ENCODE measurements around the gene DYNLL1. TPM values are rescaled to one million over a fixed set of nuclear protein-coding genes. Genes with fewer than 3 reads are reported as not detected.

Gene DYNLL1
- total and polyA plus RNA-seq, 9 donors, result 92.9 to 522 (median 256) TPM

GRCh38 chr12:120453977-120454376, 41.9 kb upstream of the DYNLL1 start:
- Histone ChIP-seq H3K36me3 (no peaks in the 10 kb centered on the region), H3K27me3 (no peaks in the 10 kb centered on the region)

GRCh38 chr12:120455302-120455701, 40.6 kb upstream of the DYNLL1 start:
- H3K4me3 ChIP-seq, result no peak overlapping the region
- TF ChIP-seq EP300 (IDR thresholded peaks at IDR 0.05) (no peak), POLR2A (IDR thresholded peaks at IDR 0.05) (no peak), CTCF (IDR thresholded peaks at IDR 0.05) (no peak)
- no peaks in the 10 kb centered on the region for H3K36me3 ChIP-seq
- H3K27ac ChIP-seq, result no peak overlapping the region
- 77 to 83% (median 79%) methylated on average over 7 of the region's 7 CpGs for WGBS, 3 donors
- no peaks in the 10 kb centered on the region for H3K9me3 ChIP-seq
- no peaks in the 10 kb centered on the region for H3K4me1 ChIP-seq (ENCODE audit: insufficient read depth)
- H3K27me3 ChIP-seq, result no peaks in the 10 kb centered on the region
- intact Hi-C loops (cut with DNase I), result no loop called here
- no peak for DNase-seq

More at GRCh38 chr12:120453977-120454376, 41.9 kb upstream of the DYNLL1 start:
- Histone ChIP-seq H3K27ac (no peak overlapping the region), H3K9me3 (no peaks in the 10 kb centered on the region), H3K4me3 (no peak overlapping the region), H3K4me1 (ENCODE audit: insufficient read depth) (no peaks in the 10 kb centered on the region)
- no peak for DNase-seq
- 64 to 75% (median 68%) methylated on average over 4 of the region's 4 CpGs for WGBS, 3 donors
- TF ChIP-seq CTCF (IDR thresholded peaks at IDR 0.05) (no peak), EP300 (IDR thresholded peaks at IDR 0.05) (no peak), POLR2A (IDR thresholded peaks at IDR 0.05) (no peak)
- intact Hi-C loops (cut with DNase I), result no loop called here

- no peaks in the 10 kb centered on the region for H3K27me3 ChIP-seq
- no peak for TF ChIP-seq POLR2A (IDR thresholded peaks at IDR 0.05)
- TF ChIP-seq EP300 (IDR thresholded peaks at IDR 0.05), result no peak
- TF ChIP-seq CTCF (IDR thresholded peaks at IDR 0.05), result no peak
- 61 to 63% (median 62%) methylated on average over 6 of the region's 6 CpGs for WGBS, 3 donors
- H3K9me3 ChIP-seq, result no peaks in the 10 kb centered on the region
- no peak for DNase-seq
- no peaks in the 10 kb centered on the region for H3K36me3 ChIP-seq
- H3K27ac ChIP-seq, result no peak overlapping the region
- H3K4me3 ChIP-seq, result no peak overlapping the region
- intact Hi-C loops (cut with DNase I), result no loop called here
- H3K4me1 ChIP-seq (ENCODE audit: insufficient read depth), result no peaks in the 10 kb centered on the region
Observed at GRCh38 chr12:120457133-120457532, 38.8 kb upstream of the DYNLL1 start.

- Histone ChIP-seq H3K9me3 (no peaks in the 10 kb centered on the region), H3K4me1 (ENCODE audit: insufficient read depth) (no peaks in the 10 kb centered on the region), H3K27me3 (no peaks in the 10 kb centered on the region), H3K4me3 (no peak overlapping the region), H3K27ac (no peak overlapping the region), H3K36me3 (no peaks in the 10 kb centered on the region)
- DNase-seq, result no peak
- intact Hi-C loops (cut with DNase I), result no loop called here
- 92 to 95% (median 92%) methylated on average over 3 of the region's 3 CpGs for WGBS, 3 donors
- TF ChIP-seq EP300 (IDR thresholded peaks at IDR 0.05), result no peak
- no peak for TF ChIP-seq POLR2A (IDR thresholded peaks at IDR 0.05)
- TF ChIP-seq CTCF (IDR thresholded peaks at IDR 0.05), result no peak
Observed at GRCh38 chr12:120460157-120460556, 35.8 kb upstream of the DYNLL1 start.
